ENCODE measurements around the gene POU3F1.

POU3F1 gene

GRCh38 chr1:38046333-38046883, at the start of gene POU3F1:
TSS of gene POU3F1 (minus strand) at chr1:38046793. CDS start at chr1:38046743, 50 bp downstream.
- no peak for DNase-seq

DNA sequence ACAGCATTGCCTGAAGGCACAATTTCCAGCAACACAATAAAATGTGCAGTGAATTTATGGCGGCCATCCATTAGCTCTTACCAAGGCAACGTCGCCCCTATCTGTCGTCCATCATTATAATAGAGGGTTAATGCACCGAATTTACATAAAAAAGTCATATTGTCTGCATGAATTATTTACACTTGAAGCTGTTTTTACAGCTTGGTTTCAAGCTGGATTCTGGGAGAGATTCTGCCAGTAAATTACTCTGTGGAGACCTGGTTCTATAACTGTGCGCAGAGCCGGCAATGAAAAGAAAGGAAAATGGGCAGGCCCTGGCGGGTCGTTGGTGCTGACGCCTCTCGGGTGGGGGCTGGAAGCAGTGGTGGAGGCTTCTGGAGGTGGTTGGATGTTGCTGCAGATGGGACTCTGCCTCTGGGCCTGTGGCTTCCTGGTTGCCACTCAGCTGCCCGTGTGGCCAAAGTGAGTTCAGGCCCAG, 48.9 kb upstream of the POU3F1 start:
- no peak for DNase-seq

DNA sequence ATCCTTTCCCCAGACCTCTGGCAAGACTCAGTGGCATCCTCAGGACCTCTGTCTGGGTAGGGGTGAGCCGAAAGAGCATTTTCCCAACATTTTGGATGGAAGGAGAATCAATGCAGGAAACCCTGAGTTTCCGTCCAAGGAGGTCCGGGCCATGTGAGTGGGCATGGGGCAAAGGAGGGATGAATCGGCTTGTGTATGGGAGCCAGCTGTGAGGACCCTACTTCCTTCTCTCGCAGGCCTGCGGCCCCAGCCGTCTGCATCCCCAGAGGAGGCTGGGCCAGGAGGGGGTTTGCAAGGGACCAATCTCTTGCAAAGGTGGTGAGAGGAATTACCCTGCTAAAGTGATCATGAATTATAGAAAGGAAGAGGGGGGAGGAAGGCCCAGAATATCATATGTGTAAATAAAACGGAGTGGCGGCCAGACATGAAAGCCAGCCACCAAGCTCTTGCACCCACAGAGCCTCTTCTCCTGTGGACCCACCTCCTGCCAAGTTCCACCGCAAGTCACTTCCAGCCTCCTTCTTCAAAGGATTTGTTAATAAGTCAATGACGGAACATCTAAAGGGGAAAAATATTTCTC, 48.2 kb upstream of the POU3F1 start:
- no peak for DNase-seq

- DNase-seq: no peak
Observed at GRCh38 chr1:38093569-38094520, 47.3 kb upstream of the POU3F1 start.

DNA sequence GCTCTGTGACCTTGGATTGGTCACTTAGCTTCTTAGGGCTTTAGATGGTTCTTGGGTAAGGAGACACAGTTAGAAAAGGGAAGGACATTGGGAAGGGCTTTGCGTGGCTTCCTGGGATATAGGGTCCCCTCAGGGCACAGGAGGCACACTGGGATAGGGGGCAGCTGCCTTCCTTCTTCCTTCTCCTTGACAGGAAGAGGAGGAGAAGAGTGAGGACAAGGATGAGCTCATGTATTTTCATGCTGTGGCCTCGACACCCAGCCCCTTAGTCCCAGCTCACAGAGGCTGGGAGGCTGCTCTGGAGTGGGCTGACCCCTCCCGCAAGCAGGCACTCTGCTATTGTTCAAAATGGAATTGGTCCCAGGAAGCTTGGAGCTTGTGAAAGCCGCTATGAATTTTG, 45.7 kb upstream of the POU3F1 start:
- no peak for DNase-seq

GRCh38 chr1:38090796-38091195, 44.2 kb upstream of the POU3F1 start:
- no peak for DNase-seq

- no peak for DNase-seq
Observed at GRCh38 chr1:38089712-38090360, 43.2 kb upstream of the POU3F1 start.

DNA sequence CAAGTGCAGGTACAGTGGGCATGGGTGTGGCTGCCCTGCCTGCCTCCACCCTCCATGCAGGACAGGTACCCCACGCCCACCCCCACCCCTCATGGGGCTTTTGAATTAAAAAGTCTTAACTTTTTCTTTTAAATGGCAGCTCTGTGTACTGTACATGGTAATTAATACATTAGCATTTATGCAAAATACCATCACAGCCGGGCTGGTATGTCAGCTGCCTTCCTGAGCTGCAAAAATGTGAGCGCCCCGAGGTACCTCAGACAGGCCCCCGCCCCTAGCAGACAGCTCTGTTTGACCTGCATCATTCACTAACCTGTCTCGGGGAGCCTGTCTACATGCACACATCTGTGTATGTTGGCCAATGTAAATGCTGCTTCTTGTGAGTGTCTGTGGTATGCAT, 42.2 kb upstream of the POU3F1 start:
- no peak for DNase-seq

DNA sequence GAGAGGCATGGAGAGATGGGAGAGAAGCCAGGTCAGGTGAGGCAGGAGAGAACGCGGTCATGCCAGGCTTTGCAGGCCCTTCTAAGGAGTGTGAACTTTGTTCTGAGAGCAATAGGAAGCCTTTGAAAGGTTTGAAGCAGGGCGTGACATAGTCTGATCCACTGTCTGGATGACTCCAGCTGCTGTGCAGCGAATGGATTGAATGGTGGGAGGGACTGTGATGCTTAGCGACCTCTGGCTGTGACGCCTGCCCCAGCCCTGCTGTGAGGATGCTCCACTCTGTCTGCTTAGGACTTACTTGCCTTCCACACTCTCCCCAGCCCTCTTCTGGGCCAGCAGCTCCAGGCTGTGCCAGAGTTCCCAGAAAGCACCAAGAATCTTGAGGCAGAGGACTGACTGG, 41.8 kb upstream of the POU3F1 start:
- no peak for DNase-seq

DNA sequence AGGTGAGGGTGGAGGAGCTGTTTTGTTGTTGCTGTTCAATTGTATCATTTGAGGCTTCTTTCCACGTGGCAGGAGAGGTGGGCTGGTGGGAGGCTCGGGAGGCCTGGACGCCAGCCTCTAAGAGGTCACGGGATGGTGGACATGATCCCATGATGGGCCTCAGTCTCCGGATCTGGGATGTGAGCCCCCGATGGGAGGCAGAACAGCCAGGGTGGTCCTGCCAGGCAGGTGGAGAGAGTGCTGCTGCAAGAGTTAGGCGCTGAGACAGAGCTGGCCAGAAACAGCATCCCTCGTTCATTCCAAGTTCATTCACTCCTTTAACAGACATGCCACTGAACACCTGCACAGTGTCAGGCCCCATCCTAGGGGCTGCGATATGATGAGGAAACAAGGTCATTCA, 41.1 kb upstream of the POU3F1 start:
- no peak for DNase-seq

DNA sequence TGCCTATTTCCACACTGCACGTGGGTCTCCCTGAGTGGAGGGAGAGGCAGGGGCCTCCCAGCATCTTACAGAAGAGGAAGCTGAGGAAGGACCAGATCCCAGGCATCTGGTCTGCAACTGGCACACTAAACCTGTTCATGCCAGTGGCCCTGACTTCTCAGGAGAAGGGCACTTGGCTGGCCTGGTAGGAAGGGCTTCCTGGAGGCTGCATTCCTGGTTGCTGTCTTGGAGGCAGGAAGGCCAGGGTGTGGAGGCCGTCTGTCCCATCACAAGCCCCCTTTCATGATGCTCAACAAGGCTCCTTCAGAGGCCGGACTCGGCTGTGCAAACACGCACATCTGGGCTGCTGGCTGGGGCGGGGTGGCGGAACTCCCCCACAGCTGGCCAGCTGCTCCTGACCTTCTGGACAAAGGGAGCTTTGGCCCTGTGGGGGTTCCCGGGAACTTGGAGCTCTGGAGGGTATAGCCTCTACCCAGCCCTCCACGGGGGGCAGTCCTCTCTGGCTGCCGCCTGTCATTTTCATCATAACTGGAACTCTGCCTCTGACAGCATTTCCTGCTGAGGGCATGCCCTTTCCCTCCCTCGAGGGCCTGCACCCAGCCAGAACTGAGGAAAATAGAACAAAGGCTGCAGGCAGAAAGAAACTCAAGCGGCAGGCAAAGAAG, 39.2 kb upstream of the POU3F1 start:
- no peak for DNase-seq

DNA sequence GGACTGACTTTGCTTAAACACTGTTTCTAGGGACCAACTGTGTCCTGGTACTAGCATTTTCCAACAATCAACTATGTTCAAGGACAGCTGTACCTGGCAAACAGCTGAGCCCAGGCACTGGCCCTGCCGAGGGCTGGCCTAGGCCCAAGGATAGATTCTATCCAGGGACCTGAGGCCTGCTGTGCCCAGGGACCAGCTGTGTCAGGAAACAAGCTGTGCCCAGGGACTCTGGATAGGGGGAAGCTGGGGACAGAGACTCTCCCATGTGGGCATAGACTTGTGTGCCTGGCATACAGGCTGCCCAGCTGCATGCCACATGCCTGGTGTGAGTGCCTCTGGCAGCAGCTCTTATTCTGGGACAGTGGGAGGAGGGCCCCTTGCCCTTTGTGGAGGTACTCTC, 38.1 kb upstream of the POU3F1 start:
- DNase-seq: no peak

GRCh38 chr1:38084113-38084512, 37.5 kb upstream of the POU3F1 start:
- DNase-seq: no peak

DNA sequence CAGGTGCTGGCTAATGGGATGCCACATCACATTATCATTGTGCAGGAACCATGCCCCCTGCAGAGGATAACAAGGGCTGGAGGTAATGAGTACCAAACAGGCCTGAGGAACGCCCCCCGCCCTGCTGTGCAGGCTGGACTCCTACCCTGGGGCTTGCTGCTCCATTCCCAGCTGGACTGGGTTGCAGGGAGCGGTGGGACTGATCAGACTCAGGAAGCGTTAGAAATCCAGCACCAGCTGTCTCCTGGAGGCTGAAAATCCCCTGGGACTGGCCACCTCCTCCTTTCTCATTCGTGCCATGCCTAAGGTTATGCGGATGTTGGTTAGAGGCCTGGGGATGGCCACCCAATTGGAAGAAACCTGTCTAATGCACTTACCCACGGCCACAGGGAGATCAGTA, 36.9 kb upstream of the POU3F1 start:
- DNase-seq: no peak

- no peak for DNase-seq
Observed at GRCh38 chr1:38082769-38083263, 36.2 kb upstream of the POU3F1 start.

GRCh38 chr1:38079019-38079418, 32.4 kb upstream of the POU3F1 start:
- no peak for DNase-seq

DNA sequence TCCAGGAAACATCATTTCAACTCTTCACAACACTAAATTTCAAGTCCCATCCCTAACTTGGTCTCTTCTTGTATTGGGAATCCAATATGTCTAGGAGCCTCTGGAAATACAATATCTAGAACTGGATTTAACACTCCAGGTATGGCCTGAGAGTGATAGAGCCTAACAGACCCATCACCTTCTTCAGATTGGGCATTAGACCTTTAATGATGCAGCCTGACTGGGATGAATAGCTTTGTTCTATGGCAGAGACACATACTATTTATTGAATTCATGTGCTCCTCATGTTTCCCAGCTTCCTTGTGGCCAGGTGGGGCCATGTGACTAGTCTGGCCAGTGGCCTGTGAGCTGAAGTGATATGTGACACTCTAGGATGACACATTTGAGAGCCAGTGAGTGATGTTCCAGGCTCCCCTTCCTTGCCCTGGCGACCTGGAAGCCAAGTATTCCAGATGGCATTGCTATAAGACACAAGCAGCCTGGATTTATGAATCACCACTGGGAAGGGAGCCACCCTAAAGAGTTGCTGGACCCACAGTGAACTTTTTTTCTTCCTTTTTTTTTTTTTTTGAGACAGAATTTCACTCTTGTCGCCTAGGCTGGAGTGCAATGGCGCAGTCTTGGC, 31.0 kb upstream of the POU3F1 start:
- no peak for DNase-seq

DNA sequence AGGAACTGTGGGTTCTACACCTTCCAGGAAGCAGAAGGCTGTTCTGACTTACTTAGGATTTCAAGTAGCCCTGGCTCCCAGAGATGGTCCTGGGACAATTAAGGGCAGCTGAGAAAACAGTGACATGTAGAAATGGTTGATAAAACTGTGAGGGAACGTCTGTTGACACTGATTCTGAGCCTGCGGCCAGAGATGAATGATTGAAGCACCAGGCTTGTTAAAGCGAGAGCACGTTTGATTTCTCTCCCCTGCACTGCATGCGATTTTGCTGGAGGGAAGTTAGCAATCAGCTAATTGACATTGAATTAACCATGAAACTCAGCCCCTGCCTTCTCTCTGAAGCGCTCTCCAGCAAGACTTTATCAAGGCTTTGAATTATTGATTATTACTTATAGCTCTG, 29.9 kb upstream of the POU3F1 start:
- DNase-seq: no peak

DNA sequence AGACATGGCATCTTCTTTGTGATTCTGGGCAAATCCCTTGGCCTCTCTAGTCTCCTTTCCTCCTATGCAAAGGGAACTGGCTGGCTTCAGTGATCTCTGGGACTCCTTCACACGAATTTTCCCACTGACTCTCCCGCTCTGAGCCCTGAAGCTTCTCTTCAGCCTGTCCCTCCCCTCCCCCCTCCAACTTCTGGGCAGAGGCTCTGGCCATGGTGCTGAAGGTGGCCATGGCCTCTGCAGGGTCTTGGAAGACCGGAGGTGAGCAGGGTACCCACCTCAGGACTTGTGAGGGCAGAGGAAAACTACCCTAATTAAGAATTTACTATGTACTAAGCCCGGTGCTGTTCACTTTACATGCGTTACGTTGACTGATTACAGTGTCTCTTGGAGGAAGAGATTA, 29.4 kb upstream of the POU3F1 start:
- no peak for DNase-seq

DNA sequence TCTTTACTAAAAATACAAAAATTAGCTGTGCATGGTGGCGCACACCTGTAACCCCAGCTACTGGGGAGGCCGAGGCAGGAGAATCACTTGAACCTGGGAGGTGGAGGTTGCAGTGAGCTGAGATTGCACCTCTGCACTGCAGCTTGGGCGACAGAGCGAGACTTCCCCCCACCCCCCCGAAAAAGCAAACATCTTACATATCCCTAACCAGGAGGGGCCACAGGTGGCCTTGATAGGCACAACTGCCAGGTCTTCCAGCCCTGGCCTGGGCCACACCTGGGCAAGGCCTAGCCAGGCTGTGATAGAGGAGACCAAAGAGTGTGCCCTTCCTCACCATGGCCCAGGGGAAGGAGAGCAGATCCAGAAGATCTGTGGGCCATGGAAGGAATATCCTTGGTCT, 28.6 kb upstream of the POU3F1 start:
- no peak for DNase-seq

DNA sequence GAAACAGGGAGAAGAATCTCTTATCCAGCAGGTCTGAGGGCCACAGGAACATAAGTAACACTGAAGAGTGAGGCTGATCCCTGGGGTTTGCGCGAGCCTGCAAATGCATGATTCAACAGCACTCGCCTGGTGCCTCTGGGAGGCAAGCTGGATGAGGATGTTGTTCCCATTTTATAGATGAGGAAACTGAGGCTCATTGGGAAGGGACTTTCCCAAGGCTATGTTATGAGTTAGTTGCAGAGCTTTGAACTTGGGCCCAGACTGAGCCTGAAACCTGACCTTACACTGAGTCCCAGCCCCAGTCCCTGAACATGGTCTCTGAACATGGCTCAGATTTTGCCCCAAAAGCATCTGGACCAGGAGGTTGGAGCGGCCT, 27.7 kb upstream of the POU3F1 start:
- DNase-seq: no peak

Measured in CD4-positive, alpha-beta T cell treated with Interleukin-17A for 1 hour (primary cell).